Activated naive CD4-positive, alpha-beta T cell treated with anti-CD3 and anti-CD28 coated beads, Interleukin-2, amount 50 U/mL, for 72 hours (primary cell): ENCODE data around the gene FAM78B. TPM values are rescaled to one million over a fixed set of nuclear protein-coding genes. Genes with fewer than 3 reads are reported as not detected.

Source experiments
- ATAC-seq, 2 donors: fragments of 150-1000 bp; cut with Tn5 transposase; 2 replicates each; pipeline ENCODE4 v1.10.0; 2021; ENCODE audit warnings: mild to moderate bottlenecking in 2 of 2, moderate library complexity in 2 of 2
- DNase-seq, 2 donors: peaks; one replicate each; pipeline ENCODE4 v3.0.0; 2021 to 2022; ENCODE audit warnings: low spot score in 2 of 2
- H3K27ac Mint-ChIP-seq, 2 donors: one replicate each; pipeline ENCODE4 v1.8.0; 2022; ENCODE audit warnings: mild to moderate bottlenecking in 2 of 2, mixed read lengths in 2 of 2
- H3K36me3 Mint-ChIP-seq, 2 donors: one replicate each; pipeline ENCODE4 v1.8.0; 2022; ENCODE audit warnings: mixed read lengths in 2 of 2
- H3K9me3 Mint-ChIP-seq, 2 donors: one replicate each; pipeline ENCODE4 v1.8.0; 2022; ENCODE audit warnings: mixed read lengths in 2 of 2
- total RNA-seq, 2 donors: library from RNA; stranded (reverse); gene quantifications; one replicate each; pipeline ENCODE4 v1.2.3, GENCODE V29; 2022

The FAM78B gene
- total RNA-seq, 2 donors from 2014 or later = 0.78 TPM; not detected in 1

DNA sequence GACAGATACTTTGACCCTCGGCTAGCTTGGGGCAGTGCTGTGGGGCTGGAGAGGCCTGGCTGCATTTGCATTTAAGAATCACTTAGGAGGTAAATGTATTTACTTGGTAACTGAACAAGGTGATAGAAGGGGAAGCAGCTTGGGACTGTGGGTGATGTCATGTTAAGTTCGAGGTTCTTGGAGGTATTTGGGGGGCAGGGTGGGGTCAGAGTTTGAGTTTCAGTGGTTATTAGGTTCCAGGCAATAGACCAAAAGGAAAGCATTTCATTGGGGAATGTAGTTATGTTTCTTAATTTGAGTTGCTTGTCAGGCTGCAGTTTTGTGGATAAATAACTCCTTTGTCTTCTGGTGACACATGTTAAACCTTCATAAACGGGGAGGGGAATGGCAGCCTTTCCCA is 2.4 kb upstream of the FAM78B start:
- Mint-ChIP-seq H3K36me3 (no peaks in the 10 kb centered on the region), H3K9me3 (no peaks in the 10 kb centered on the region), H3K27ac (no peak overlapping the region)
- DNase-seq (no peak), ATAC-seq (no peak)

DNA sequence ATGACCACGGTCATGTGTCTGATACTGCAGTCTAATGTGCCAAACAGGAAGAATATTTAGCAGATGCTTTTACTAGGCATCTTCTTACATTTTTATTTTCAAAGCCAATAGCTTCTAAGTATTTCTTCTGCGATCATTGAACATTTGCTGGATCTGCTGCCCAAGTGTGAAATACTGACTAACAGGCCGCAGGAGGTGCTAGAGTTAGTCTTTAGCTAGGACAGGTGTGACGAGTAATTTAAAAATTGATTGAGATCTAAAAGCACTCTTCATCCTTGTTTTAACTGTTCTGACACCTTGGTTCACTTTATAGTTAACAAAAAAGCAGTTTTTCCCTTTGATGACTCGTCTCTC is 748 bp upstream of the FAM78B start:
- H3K36me3 Mint-ChIP-seq = no peaks in the 10 kb centered on the region
- ATAC-seq (peak in 1 of 2 donors; percentile 39), DNase-seq (no peak)
- H3K9me3 Mint-ChIP-seq = no peaks in the 10 kb centered on the region
- no peak overlapping the region for H3K27ac Mint-ChIP-seq

DNA sequence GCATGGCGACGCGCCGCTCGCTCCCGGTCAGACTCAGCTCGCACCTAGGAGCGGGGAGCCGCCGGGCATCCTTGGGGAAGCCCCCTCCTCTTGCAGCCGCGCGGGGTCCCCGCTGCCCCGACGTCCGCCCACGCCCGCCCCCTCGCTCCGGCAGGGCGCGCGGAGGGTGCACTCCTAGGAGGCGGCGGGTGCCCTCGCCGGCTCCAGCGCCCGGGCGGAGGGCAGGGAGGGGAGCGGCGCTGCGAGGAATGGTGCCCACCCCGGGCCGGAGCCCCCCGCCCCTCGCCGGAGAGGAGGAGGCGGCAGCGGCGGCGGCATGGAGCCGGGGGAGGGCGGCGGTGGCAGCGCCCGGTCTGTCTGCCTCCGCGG is 488 bp downstream of the FAM78B start:
- ATAC-seq = peak in 1 of 2 donors; percentile 2
- peak in 1 of 2 donors; percentile 6 for DNase-seq
- Mint-ChIP-seq H3K36me3 (no peaks in the 10 kb centered on the region), H3K27ac (no peak overlapping the region), H3K9me3 (no peaks in the 10 kb centered on the region)

DNA sequence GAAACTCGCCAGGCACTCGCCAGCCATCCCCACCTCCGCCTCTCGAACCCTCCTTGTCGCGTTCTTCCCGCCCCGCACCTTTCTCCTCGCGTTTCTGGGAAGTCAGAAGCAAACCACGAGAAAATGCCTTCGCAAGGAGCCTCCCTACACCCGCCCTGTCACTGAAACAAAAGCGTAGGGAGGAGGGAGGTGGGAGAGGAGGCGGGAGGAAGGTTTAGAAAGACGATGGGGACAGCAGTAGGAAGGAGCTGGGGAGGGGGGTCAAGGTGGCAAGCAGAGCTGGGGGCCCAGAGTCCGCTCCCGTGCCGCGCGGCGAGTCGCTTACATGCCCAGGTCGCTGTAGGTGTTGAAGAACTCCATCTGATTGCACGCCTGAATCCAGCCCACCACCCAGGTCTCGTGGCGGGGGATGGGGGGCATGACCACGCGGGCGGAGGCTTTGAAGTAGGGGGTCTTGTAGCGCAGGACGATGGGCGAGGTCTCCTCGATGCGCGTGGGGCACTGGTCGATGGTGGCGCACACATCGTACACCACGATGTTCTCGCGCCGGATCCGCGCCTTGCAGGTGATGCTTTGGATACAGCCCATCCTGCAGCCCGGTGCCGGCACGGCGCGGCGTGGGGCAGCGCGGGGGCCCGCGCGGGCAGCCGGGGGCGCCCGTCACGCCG is 1.0 kb downstream of the FAM78B start:
- Mint-ChIP-seq H3K36me3 (no peaks in the 10 kb centered on the region), H3K27ac (peak overlapping the region in 1 of 2 donors; percentile 94), H3K9me3 (no peaks in the 10 kb centered on the region)
- ATAC-seq (no peak), DNase-seq (peak in 1 of 2 donors; percentile 14)

DNA sequence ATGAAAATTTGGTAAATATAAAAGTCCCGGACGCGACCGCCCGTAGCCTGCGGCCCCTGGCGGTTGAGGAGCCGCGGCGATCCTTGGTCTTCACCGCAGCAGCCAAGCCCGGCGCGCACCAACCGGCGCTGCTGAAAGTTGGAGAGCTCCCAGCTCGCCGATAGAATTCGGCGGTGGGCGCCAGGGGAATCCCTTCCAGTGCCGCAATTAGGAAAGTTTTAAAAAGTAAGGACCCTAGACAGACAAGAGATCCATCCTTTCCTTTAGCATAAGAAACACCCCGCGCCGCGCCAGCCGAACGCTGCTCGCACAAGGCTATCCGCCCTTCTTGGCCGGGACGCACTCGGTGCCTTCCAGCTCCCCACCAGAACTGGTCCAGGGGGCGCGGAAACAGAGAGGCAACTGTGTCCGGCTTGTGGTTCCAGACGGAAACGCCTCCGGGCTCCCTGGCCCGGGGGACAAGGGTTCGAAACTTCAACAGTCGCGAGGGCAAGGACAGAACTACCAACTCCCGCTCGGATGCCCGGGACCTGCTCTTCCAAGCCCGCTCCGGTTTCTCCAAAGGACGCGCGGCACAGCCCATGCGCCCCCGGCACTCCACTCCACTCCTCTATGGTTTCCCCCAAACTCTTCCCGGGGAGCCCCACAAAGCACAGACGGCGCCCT is 1.7 kb downstream of the FAM78B start:
- ATAC-seq (peak; percentile 17 to 40), DNase-seq (peak in 1 of 2 donors; percentile 34)
- Mint-ChIP-seq H3K36me3 (no peaks in the 10 kb centered on the region), H3K9me3 (no peaks in the 10 kb centered on the region), H3K27ac (no peak overlapping the region)

DNA sequence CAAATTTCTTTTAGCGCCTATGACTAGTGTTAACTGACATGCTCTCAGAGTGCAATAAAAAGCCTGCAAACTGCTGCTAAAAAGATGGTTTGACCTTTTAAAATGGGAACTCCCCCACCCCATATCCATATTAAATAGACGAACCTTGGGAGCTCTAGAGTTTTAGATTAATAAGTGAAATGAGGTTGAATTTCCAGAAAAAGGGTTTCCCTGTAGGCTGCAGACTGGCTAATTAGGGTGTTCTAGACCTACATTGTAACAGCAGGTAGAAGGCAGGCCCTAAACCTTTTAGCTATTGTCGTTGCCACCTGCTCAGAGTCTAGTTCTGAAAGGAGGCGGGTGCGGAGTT is 2.2 kb downstream of the FAM78B start:
- H3K9me3 Mint-ChIP-seq = no peaks in the 10 kb centered on the region
- ATAC-seq (no peak), DNase-seq (no peak)
- no peaks in the 10 kb centered on the region for H3K36me3 Mint-ChIP-seq
- no peak overlapping the region for H3K27ac Mint-ChIP-seq

DNA sequence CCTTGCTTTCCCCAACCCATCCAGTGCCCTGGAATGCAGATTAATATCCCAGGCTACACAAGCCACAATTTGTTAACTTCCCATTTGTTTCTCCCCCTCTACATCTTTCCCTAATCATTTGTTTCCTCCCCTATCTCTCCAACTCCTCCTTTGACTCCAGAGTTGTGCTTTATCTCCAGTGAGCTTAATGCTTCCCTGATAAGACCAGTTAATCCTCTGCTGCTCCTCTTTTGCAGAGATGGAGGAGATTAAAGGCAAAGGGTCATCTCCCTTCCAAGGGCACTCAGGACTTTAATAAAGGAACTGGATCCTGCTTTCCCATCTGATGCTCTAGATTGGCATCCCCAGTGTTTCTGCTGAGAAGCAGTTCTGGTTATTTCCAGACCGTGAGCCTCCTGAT is 7.1 kb downstream of the FAM78B start:
- no peak for ATAC-seq
- no peak overlapping the region for H3K27ac Mint-ChIP-seq
- H3K36me3 Mint-ChIP-seq = no peaks in the 10 kb centered on the region
- no peak for DNase-seq
- no peaks in the 10 kb centered on the region for H3K9me3 Mint-ChIP-seq

DNA sequence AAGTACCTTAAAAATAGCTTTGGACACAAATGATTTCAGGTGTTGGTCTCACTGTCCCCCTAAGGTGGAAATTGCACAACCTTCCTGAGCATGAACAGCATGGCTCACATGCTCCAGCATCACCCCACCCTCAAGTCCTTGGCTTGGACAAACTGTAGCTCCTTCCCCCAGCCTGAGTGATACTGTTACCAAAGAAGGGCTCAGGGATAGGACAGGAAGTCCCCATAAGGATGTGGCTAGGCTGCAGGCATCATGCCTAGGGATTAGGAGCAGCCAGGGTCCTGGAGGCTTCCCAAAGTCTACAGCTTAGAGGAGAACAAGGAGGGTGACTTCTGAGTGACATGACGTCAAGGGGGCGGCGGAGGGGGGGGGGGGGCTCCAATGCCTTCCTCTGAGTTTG is 10.1 kb downstream of the FAM78B start:
- no peak for DNase-seq
- H3K36me3 Mint-ChIP-seq = no peaks in the 10 kb centered on the region
- H3K27ac Mint-ChIP-seq = no peak overlapping the region
- no peak for ATAC-seq
- no peaks in the 10 kb centered on the region for H3K9me3 Mint-ChIP-seq

DNA sequence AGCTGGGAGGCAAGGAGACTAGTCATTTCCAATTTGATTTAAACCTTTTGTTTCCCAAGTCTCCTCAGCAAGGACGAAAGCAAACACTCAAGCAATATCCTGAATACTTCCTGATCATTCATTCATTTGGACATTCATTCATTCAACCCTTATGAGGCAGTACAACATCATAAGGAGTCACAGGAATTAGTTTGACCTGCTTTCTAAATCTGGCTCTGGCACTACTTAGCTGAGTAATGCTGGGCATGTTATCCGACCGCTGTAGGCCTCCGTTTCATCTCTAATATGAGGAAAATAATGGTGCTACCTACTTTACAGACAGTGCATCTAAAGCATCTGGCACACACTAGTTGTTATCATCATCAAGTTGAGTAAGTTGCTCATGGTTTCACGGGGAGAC is 11.7 kb downstream of the FAM78B start:
- Mint-ChIP-seq H3K27ac (no peak overlapping the region), H3K36me3 (no peaks in the 10 kb centered on the region)
- ATAC-seq = no peak

DNA sequence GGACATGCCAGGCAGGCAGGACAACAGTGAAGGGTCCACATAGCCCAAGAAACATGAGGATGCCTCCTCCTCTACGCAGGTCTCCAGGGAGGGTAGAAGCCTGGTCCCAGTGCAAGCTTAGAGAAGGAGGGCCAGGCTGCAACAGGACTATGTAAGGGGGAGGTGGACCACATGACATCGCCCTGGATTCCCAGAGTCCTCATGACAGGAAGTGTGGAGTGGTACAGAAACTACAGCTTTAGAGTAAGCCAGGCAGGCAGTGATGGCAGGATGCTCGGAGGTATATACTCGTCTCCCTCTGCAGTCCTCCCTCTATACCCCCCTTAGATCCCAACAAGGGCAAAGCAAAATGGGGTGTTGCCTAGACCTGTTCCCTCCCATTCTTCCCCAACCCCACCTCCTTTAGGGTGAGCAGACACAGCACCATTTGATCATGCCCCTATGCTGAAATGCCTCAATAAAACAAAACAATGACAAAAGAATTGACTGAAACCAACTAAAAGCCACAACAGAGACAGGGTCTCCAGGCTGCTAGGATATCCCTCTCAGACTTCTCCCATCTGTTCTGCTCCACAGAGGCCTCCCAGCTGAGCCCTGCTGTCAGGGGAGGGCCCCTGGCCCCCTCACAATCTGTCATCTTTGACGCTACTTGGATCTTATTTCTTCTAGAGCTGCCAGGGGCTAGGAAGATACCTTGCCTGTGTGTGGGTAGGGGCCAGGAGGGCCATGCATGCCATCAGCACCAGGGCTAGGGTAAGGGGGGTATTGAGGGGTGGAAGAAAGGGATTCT is 13.1 kb downstream of the FAM78B start:
- H3K27ac Mint-ChIP-seq = no peak overlapping the region
- ATAC-seq (no peak), DNase-seq (no peak)
- H3K9me3 Mint-ChIP-seq = no peaks in the 10 kb centered on the region
- H3K36me3 Mint-ChIP-seq = no peaks in the 10 kb centered on the region

More for the DNA sequence above, 11.7 kb downstream of the FAM78B start:
- DNase-seq = no peak
- H3K9me3 Mint-ChIP-seq = no peaks in the 10 kb centered on the region

DNA sequence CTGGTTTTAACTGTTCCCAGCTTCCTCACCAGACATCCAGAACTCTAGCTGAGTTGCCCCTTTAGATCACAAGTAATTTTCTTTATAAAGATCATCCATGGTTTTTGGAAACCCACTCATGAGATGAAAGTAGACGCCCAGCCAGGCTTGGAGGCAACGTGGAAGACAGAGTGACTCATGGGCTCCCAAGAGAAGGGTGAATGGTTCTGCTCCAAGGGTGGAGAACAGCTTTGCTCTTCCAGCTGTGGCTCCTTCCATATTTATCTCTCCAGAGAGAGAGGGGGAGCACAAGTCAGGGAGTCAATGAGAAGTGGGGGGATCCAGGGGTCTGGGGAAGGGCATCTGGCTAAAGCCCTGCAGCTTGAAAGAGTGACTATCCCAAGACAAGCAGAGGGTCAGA is 13.8 kb downstream of the FAM78B start:
- peaks cover 0 to 6% of the 10 kb centered on the region in 2 donors for H3K36me3 Mint-ChIP-seq
- no peak overlapping the region for H3K27ac Mint-ChIP-seq
- ATAC-seq = no peak
- DNase-seq = no peak
- H3K9me3 Mint-ChIP-seq = peaks cover 0 to 3% of the 10 kb centered on the region in 2 donors

DNA sequence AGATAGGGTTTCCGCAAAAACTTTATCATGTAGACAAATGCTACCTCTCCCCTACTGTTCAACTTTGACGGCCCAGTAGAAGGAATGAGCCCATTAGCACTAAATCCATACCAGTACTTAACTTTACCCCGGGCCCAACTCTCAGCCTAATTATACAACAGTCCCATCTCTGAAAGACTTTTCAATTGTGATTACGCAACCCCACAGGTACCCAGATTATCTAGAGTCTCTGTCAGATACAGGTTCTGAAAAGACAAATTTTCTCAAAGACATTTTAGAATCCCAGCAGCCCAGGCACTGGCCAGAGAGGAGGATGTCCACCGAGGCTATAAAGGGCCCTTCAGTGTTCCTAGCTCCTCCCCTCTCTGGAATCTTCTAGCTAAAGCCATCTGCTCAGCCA is 15.0 kb downstream of the FAM78B start:
- peaks cover 0 to 7% of the 10 kb centered on the region in 2 donors for H3K36me3 Mint-ChIP-seq
- peaks cover 0 to 3% of the 10 kb centered on the region in 2 donors for H3K9me3 Mint-ChIP-seq
- ATAC-seq (no peak), DNase-seq (no peak)
- H3K27ac Mint-ChIP-seq = peak overlapping the region in 1 of 2 donors; percentile 44

DNA sequence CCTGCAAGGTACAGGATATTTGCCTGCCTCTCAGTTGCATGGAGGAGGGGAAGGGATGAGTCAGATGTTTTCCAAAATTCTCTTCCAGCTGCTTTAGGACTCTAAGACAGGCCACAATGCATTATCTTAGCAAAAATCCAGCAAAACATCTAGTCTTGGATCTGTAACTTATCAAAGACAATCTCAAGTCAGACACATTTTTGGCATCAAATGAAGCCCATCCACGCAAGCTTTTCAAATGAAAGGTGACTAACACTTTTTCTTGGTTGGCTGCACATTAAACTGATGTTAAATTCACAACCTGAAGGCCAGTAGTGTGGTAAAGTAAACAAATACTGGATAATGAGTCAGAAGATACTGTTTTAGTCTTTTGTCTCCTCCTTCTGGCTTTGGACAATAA is 21.3 kb downstream of the FAM78B start:
- no peak for DNase-seq
- Mint-ChIP-seq H3K9me3 (peaks cover 0 to 3% of the 10 kb centered on the region in 2 donors), H3K27ac (no peak overlapping the region), H3K36me3 (peaks cover 0 to 7% of the 10 kb centered on the region in 2 donors)
- ATAC-seq = no peak

DNA sequence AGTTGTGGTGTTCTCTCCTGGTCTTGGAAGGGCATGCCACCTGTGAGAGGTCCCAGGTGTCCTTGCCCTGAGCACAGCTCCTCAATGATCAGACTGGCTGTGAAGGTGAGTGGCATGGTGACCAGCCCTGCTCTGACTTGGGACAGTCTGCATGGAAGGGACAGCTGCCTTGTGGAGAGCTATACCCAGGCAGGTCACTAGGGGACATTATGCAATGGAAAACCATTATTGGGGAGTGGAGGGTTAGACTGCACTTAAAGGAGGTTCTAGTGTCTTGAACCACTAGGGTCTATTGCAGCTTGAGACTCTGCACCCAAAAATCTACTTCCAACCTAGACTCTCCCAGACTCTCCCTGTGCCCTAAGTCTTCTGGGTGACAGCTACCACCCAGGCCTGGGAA is 24.8 kb downstream of the FAM78B start:
- Mint-ChIP-seq H3K36me3 (no peaks in the 10 kb centered on the region), H3K27ac (no peak overlapping the region), H3K9me3 (no peaks in the 10 kb centered on the region)
- DNase-seq (no peak), ATAC-seq (no peak)

DNA sequence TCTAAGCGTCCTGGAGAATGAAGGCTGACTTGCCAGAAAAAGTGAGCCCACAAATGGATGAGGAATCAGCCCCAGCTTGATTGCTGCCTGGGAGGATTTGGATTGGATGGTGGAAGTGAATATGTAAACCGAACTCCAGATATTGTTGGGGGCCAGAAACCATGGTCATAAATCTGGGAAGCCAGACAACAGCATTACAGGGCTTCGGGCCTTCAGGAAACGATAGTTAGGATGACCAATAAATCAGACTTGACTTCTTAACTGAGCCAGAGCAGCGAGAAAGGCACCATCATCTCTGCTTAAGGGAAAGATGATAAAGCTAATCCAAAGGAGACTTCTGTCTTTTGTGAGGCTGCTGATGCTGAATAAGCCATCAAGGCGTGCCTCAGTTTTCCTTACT is 26.6 kb downstream of the FAM78B start:
- Mint-ChIP-seq H3K27ac (no peak overlapping the region), H3K9me3 (no peaks in the 10 kb centered on the region), H3K36me3 (no peaks in the 10 kb centered on the region)
- ATAC-seq = no peak
- no peak for DNase-seq

DNA sequence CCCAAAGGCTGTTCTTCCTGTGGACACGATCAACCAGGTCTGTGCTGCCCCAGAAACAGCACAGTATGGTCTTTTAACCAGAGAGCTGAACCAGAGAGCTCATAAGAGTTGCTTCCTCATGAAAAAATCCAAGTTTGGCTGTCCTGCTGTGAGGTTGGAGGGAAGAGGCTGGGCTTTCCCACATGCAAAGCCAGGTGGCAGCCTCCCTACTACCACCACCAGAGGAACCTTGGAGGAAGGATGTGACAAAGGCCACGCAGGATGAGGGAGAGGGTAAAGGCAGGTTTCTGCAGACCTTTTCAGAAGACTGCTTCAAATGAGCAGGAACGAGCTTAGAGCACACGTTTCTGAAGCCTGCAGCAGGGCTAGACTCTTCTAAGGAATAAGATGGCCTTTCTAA is 27.1 kb downstream of the FAM78B start:
- DNase-seq (no peak), ATAC-seq (no peak)
- H3K36me3 Mint-ChIP-seq = no peaks in the 10 kb centered on the region
- H3K27ac Mint-ChIP-seq = no peak overlapping the region
- no peaks in the 10 kb centered on the region for H3K9me3 Mint-ChIP-seq

DNA sequence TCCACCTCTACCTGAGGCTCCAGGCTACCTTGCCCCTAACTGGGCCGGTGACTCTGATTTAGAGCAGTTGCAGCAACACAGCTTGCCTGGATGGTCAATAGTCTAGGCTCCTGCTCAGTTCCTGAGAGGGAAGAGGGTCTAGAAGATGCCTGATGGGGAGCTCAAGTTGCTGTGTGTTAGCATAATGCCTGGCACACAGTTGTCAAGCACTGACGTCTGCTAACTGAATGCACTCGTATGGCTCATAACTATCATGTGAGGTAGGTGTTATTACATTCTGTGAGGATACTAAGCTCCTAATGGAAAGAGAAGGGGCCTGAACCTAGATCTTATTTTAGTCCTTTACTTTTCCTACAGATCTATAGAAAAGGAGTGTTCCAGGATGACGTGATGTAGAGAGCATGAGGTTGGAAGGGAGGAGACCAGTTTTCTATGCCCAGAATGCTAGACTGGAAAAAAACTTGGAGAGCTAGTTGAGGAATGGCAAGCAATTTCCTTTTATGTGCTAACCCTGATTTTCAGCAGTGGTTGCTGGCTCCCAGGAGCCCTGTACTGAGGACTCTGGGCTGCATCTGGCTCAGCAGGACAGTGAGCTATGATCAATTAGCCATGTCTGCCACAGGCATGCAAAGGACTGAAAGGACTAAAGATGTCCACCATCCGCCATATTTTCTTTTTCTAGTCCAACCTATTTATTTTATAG is 30.0 kb downstream of the FAM78B start:
- Mint-ChIP-seq H3K9me3 (no peaks in the 10 kb centered on the region), H3K27ac (no peak overlapping the region), H3K36me3 (no peaks in the 10 kb centered on the region)
- DNase-seq (no peak), ATAC-seq (no peak)
